Smooth muscle cell (in vitro differentiated cells): ENCODE results near the gene NFU1. TPM values are rescaled to one million over a fixed set of nuclear protein-coding genes. Genes with fewer than 3 reads are reported as not detected.

Experiments
- DNase-seq: peaks from one replicate; lab custom pipeline; 2025; ENCODE audit not compliant: unreplicated experiment; lab: John Stamatoyannopoulos, UW
- H2AFZ ChIP-seq: fragments of 200-600 bp; sonication (generic); 2 replicates; pipeline ENCODE4 v1.6.0; 2016; ENCODE audit warnings: antibody characterized with exemption, low read depth, mild to moderate bottlenecking
- H3F3A ChIP-seq: fragments of 200-600 bp; sonication (generic); 2 replicates; pipeline ENCODE4 v1.6.0; 2017; ENCODE audit warnings: antibody characterized with exemption, low read depth
- H3K27ac ChIP-seq: fragments of 200-600 bp; sonication (generic); 2 replicates; pipeline ENCODE4 v1.5.1; 2016; ENCODE audit warnings: low read depth, mild to moderate bottlenecking
- H3K27me3 ChIP-seq: fragments of 200-600 bp; sonication (generic); 2 replicates; pipeline ENCODE4 v1.6.1; 2016; ENCODE audit warnings: low read depth, mild to moderate bottlenecking
- H3K36me3 ChIP-seq: fragments of 200-600 bp; sonication (generic); 2 replicates; pipeline ENCODE4 v1.5.1; 2016; ENCODE audit warnings: low read depth
- H3K4me1 ChIP-seq: fragments of 200-600 bp; sonication (generic); 2 replicates; pipeline ENCODE4 v1.5.1; 2016; ENCODE audit warnings: low read depth
- H3K4me2 ChIP-seq: fragments of 200-600 bp; sonication (generic); 2 replicates; pipeline ENCODE4 v1.6.0; 2016; ENCODE audit warnings: mild to moderate bottlenecking
- H3K4me3 ChIP-seq: fragments of 200-600 bp; sonication (generic); 2 replicates; pipeline ENCODE4 v1.5.1; 2016; ENCODE audit warnings: mild to moderate bottlenecking
- H3K79me2 ChIP-seq: fragments of 200-600 bp; sonication (generic); 2 replicates; pipeline ENCODE4 v1.6.0; 2016; ENCODE audit warnings: low read depth, mild to moderate bottlenecking
- H3K9ac ChIP-seq: fragments of 200-600 bp; sonication (generic); 2 replicates; pipeline ENCODE4 v1.6.0; 2016; ENCODE audit warnings: low read depth
- H3K9me3 ChIP-seq: fragments of 200-600 bp; sonication (generic); replicated peaks from 2 replicates; pipeline ENCODE4 v1.5.1; 2016; ENCODE audit warnings: low read depth
- H4K20me1 ChIP-seq: fragments of 200-600 bp; sonication (generic); 2 replicates; pipeline ENCODE4 v1.6.0; 2016; ENCODE audit warnings: low read depth
- WGBS: methylation state at CpG from one replicate; pipeline ENCODE4 v1.1.7; 2016; ENCODE audit warnings: low lambda C conversion rate; 5-methylcytosine and 5-hydroxymethylcytosine counted together
- polyA plus RNA-seq: library from polyadenylated mRNA; unstranded; fragments of >200 nt; fragmentation: Nextera tagmentation; extraction: Ambion mirVana; gene quantifications from 2 replicates; pipeline ENCODE4 v1.2.1, GENCODE V29; 2016
- total RNA-seq: library from RNA; depleted of rRNA; stranded (reverse); fragments of >200 nt; gene quantifications from 2 replicates; pipeline ENCODE4 v1.2.3, GENCODE V29; 2014
- TF ChIP-seq, protein P1 (sequence below): fragments of 200-600 bp; sonication (generic); IDR thresholded peaks from 2 replicates; pipeline ENCODE4 v1.5.1; 2017; ENCODE audit warnings: borderline replicate concordance, mild to moderate bottlenecking, antibody characterized with exemption; ENCODE audit not compliant: insufficient read depth, poor library complexity, severe bottlenecking

Gene NFU1
- total and polyA plus RNA-seq, 2 experiments from 2014 or later, result 43.0 to 62.0 TPM

DNA sequence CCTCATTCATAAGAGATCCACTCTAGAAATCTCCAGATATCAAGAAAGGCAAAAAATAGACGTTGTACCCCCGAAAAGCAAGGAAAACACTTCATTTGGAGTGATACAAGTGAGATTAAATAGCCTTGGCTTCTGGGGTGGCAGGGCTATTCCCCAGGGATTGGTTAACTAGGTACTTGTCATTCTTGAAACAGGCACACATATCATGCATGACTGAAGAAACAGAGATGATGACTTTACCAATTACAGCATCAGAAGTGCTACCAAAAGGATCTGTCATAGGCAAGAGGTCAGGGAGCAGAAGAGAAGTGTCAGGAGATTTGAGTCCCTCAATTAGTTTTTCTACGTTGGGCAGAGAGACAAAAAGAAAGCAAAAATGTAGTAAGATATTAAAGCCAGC is 45.2 kb upstream of the NFU1 start:
- no peaks in the 10 kb centered on the region for H3F3A ChIP-seq
- no peaks in the 10 kb centered on the region for H3K9me3 ChIP-seq
- WGBS, result 93% methylated on average over 3 of the region's 3 CpGs
- TF ChIP-seq, protein P1, sequence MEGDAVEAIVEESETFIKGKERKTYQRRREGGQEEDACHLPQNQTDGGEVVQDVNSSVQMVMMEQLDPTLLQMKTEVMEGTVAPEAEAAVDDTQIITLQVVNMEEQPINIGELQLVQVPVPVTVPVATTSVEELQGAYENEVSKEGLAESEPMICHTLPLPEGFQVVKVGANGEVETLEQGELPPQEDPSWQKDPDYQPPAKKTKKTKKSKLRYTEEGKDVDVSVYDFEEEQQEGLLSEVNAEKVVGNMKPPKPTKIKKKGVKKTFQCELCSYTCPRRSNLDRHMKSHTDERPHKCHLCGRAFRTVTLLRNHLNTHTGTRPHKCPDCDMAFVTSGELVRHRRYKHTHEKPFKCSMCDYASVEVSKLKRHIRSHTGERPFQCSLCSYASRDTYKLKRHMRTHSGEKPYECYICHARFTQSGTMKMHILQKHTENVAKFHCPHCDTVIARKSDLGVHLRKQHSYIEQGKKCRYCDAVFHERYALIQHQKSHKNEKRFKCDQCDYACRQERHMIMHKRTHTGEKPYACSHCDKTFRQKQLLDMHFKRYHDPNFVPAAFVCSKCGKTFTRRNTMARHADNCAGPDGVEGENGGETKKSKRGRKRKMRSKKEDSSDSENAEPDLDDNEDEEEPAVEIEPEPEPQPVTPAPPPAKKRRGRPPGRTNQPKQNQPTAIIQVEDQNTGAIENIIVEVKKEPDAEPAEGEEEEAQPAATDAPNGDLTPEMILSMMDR, result no peak
- H3K36me3 ChIP-seq, result peaks cover 3% of the 10 kb centered on the region
- no peak overlapping the region for H3K9ac ChIP-seq
- no peaks in the 10 kb centered on the region for H3K79me2 ChIP-seq
- H3K4me3 ChIP-seq, result no peak overlapping the region
- H3K4me2 ChIP-seq, result no peak overlapping the region
- no peaks in the 10 kb centered on the region for H3K27me3 ChIP-seq
- H2AFZ ChIP-seq, result no peak overlapping the region
- no peaks in the 10 kb centered on the region for H3K4me1 ChIP-seq
- no peaks in the 10 kb centered on the region for H4K20me1 ChIP-seq
- H3K27ac ChIP-seq, result no peak overlapping the region
- no peak for DNase-seq

DNA sequence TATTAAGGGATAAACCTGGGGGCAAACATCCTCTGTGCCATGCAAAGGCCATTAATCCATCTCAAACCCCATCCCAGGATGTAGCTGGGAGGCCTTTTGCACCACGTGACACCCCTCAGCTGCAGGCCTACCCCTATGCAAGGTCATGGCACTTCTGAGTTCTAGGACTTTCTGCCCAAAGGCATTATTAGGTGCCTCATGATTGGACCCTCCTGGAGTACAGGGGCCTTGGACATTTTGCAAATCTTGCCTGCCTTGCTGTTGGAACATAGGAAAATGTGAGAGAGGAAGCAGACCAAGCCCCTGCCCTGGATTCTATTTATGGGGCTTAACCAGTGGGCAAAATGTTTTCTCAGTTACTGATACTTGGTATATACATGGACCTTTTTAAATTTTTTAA is 44.2 kb upstream of the NFU1 start:
- H4K20me1 ChIP-seq, result no peaks in the 10 kb centered on the region
- no peak overlapping the region for H2AFZ ChIP-seq
- H3K36me3 ChIP-seq, result no peaks in the 10 kb centered on the region
- no peaks in the 10 kb centered on the region for H3K27me3 ChIP-seq
- WGBS, result 94% methylated on average over 1 of the region's 1 CpG
- H3K9ac ChIP-seq, result no peak overlapping the region
- no peaks in the 10 kb centered on the region for H3K9me3 ChIP-seq
- H3K4me2 ChIP-seq, result no peak overlapping the region
- no peak overlapping the region for H3K27ac ChIP-seq
- TF ChIP-seq, protein P1, result no peak
- DNase-seq, result no peak
- H3K4me1 ChIP-seq, result no peaks in the 10 kb centered on the region
- no peaks in the 10 kb centered on the region for H3F3A ChIP-seq
- H3K4me3 ChIP-seq, result no peak overlapping the region
- no peaks in the 10 kb centered on the region for H3K79me2 ChIP-seq

DNA sequence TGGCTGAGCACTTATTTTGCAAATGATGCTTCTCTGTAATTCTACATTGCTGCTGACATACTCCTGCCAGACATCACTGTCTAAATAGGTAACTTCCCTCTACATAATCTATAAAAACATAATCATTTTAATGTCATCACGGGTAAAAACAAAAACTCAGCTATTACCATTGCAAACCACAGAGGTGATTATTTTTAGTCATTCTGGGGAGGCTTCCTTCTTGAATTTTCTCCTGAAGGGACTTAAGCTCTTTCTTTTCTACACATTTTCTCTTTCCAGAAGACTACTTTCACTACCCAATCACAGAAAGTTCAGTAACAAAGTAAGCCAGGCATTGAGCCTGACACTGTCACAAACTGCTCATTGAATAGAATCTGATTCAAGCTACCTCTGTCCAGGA is 40.4 kb upstream of the NFU1 start:
- Histone ChIP-seq H3K4me1 (no peaks in the 10 kb centered on the region), H3K4me2 (no peak overlapping the region), H3K4me3 (no peak overlapping the region), H2AFZ (no peak overlapping the region), H3F3A (peaks cover 4% of the 10 kb centered on the region), H3K27me3 (no peaks in the 10 kb centered on the region), H3K9ac (no peak overlapping the region), H3K27ac (no peak overlapping the region), H3K79me2 (no peaks in the 10 kb centered on the region), H3K36me3 (peaks cover 6% of the 10 kb centered on the region), H4K20me1 (no peaks in the 10 kb centered on the region), H3K9me3 (no peaks in the 10 kb centered on the region)
- TF ChIP-seq, protein P1, result no peak
- WGBS, result 100% methylated on average over 1 of the region's 1 CpG
- DNase-seq, result no peak

DNA sequence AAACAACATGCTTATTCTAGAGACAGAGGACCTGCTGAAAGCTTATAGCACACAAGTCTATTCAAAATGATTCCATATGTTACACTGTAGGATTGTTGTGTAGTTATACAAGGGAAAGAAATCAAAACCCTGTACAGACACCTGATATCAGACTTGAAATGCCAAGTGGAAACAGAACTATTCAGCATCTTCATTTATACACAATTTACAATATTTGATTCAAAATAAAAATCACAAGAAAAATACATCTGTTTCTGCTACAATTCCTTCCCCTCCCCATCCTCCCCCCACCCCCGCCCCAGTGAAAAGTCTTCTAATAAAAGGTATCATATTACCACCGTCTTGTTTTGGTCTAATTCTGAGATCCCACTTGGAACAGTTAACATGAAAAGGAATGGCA is 37.5 kb upstream of the NFU1 start:
- Histone ChIP-seq H3F3A (peaks cover 4% of the 10 kb centered on the region), H3K36me3 (peaks cover 12% of the 10 kb centered on the region), H3K9me3 (no peaks in the 10 kb centered on the region), H3K27ac (no peak overlapping the region), H4K20me1 (no peaks in the 10 kb centered on the region), H3K27me3 (no peaks in the 10 kb centered on the region), H3K4me1 (no peaks in the 10 kb centered on the region), H3K9ac (no peak overlapping the region), H3K79me2 (no peaks in the 10 kb centered on the region), H2AFZ (no peak overlapping the region), H3K4me2 (no peak overlapping the region), H3K4me3 (no peak overlapping the region)
- 96% methylated on average over 2 of the region's 2 CpGs for WGBS
- TF ChIP-seq, protein P1, result no peak
- no peak for DNase-seq
